Mesodermal cell (in vitro differentiated cells): Measurements from ENCODE around the gene SPSB1.

Experiments
- H3K27ac ChIP-seq: 2 replicates; pipeline ENCODE4 v1.7.0; 2013; ENCODE audit warnings: mild to moderate bottlenecking, low read depth, low read length, moderate library complexity; ENCODE audit not compliant: severe bottlenecking
- H3K36me3 ChIP-seq: 2 replicates; pipeline ENCODE4 v1.7.1; 2013; ENCODE audit warnings: mild to moderate bottlenecking, low read length, moderate library complexity; ENCODE audit not compliant: control insufficient read depth, insufficient read depth
- H3K4me1 ChIP-seq: one replicate; pipeline ENCODE4 v1.7.1; 2013; ENCODE audit warnings: mild to moderate bottlenecking, low read length; ENCODE audit not compliant: insufficient read depth, control insufficient read depth, poor library complexity, severe bottlenecking
- H3K4me3 ChIP-seq: 2 replicates; pipeline ENCODE4 v1.7.0; 2013; ENCODE audit warnings: low read length, control low read depth, mild to moderate bottlenecking; ENCODE audit not compliant: insufficient read depth, poor library complexity, severe bottlenecking; ENCODE audit errors: extremely low read depth
- H3K9me3 ChIP-seq: 2 replicates; pipeline ENCODE4 v1.7.1; 2013; ENCODE audit warnings: mild to moderate bottlenecking, low read length, moderate library complexity; ENCODE audit not compliant: control insufficient read depth
- WGBS, 2 experiments: methylation state at CpG; one replicate each; pipeline ENCODE4 v1.1.5; 2013; ENCODE audit warnings: missing lambda C conversion rate in 2 of 2; ENCODE audit not compliant: insufficient coverage in 2 of 2; 5-methylcytosine and 5-hydroxymethylcytosine counted together

Gene SPSB1

GRCh38 chr1:9371951-9372350, 79.3 kb downstream of the SPSB1 start:
- Histone ChIP-seq H3K27ac (peak overlapping the region; percentile 92), H3K4me1 (peaks cover 50% of the 10 kb centered on the region), H3K9me3 (no peaks in the 10 kb centered on the region), H3K4me3 (no peak overlapping the region), H3K36me3 (peaks cover 27% of the 10 kb centered on the region)
- 94 to 97% methylated on average over 3 to 4 of the region's 5 CpGs for WGBS, 2 experiments

DNA sequence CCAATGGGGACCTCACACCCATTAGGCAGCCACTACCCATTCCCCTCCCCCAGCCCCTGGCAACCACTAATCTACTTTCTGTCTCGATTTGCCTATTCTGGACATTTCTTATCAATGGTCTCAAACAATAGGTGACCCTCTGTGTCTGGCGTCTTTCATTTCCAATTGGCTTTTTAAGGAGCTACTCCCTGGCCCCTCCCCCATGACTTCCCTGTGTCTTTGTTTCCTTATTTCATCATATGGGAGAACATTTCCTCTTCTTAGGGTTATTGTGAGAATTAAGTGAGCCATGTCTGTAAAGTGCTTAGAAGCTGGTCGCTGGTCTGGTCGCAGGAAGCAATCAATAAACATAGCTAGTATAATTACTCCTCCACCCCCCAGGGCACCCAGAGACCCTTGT, 80.9 kb downstream of the SPSB1 start:
- Histone ChIP-seq H3K4me3 (no peak overlapping the region), H3K27ac (no peak overlapping the region), H3K36me3 (peaks cover 18% of the 10 kb centered on the region), H3K9me3 (no peaks in the 10 kb centered on the region), H3K4me1 (peaks cover 52% of the 10 kb centered on the region)
- 77 to 100% methylated on average over 2 to 3 of the region's 4 CpGs for WGBS, 2 experiments

- Histone ChIP-seq H3K9me3 (no peaks in the 10 kb centered on the region), H3K4me3 (no peak overlapping the region), H3K36me3 (peaks cover 11% of the 10 kb centered on the region), H3K4me1 (peaks cover 52% of the 10 kb centered on the region), H3K27ac (no peak overlapping the region)
- WGBS, 2 experiments = 76 to 88% methylated on average over 7 of the region's 7 CpGs
Measured at GRCh38 chr1:9374748-9375341, 82.2 kb downstream of the SPSB1 start.

- 89 to 90% methylated on average over 12 to 15 of the region's 15 CpGs for WGBS, 2 experiments
Measured at GRCh38 chr1:9375912-9376311, 83.2 kb downstream of the SPSB1 start.

GRCh38 chr1:9376430-9376829, 83.7 kb downstream of the SPSB1 start:
- 77 to 89% methylated on average over 3 to 5 of the region's 5 CpGs for WGBS, 2 experiments
- Histone ChIP-seq H3K36me3 (no peaks in the 10 kb centered on the region), H3K9me3 (no peaks in the 10 kb centered on the region), H3K4me1 (peaks cover 47% of the 10 kb centered on the region), H3K27ac (peak overlapping the region; percentile 59), H3K4me3 (no peak overlapping the region)

More at GRCh38 chr1:9375912-9376311, 83.2 kb downstream of the SPSB1 start:
- H3K36me3 ChIP-seq = peaks cover under 1% of the 10 kb centered on the region
- H3K9me3 ChIP-seq = no peaks in the 10 kb centered on the region
- H3K4me3 ChIP-seq = no peak overlapping the region
- peak overlapping the region; percentile 59 for H3K27ac ChIP-seq
- peaks cover 52% of the 10 kb centered on the region for H3K4me1 ChIP-seq

- Histone ChIP-seq H3K4me1 (peaks cover 42% of the 10 kb centered on the region), H3K9me3 (no peaks in the 10 kb centered on the region), H3K36me3 (no peaks in the 10 kb centered on the region), H3K4me3 (no peak overlapping the region), H3K27ac (no peak overlapping the region)
- 90% methylated on average over 10 to 17 of the region's 17 CpGs for WGBS, 2 experiments
Measured at GRCh38 chr1:9376886-9377333, 84.2 kb downstream of the SPSB1 start.

GRCh38 chr1:9378801-9379200, 86.1 kb downstream of the SPSB1 start:
- 98 to 100% methylated on average over 4 of the region's 4 CpGs for WGBS, 2 experiments
- Histone ChIP-seq H3K4me3 (no peak overlapping the region), H3K4me1 (peaks cover 27% of the 10 kb centered on the region), H3K27ac (no peak overlapping the region), H3K9me3 (no peaks in the 10 kb centered on the region), H3K36me3 (no peaks in the 10 kb centered on the region)

- WGBS, 2 experiments = 86 to 92% methylated on average over 6 of the region's 6 CpGs
Measured at GRCh38 chr1:9380711-9381110, 88.0 kb downstream of the SPSB1 start.

DNA sequence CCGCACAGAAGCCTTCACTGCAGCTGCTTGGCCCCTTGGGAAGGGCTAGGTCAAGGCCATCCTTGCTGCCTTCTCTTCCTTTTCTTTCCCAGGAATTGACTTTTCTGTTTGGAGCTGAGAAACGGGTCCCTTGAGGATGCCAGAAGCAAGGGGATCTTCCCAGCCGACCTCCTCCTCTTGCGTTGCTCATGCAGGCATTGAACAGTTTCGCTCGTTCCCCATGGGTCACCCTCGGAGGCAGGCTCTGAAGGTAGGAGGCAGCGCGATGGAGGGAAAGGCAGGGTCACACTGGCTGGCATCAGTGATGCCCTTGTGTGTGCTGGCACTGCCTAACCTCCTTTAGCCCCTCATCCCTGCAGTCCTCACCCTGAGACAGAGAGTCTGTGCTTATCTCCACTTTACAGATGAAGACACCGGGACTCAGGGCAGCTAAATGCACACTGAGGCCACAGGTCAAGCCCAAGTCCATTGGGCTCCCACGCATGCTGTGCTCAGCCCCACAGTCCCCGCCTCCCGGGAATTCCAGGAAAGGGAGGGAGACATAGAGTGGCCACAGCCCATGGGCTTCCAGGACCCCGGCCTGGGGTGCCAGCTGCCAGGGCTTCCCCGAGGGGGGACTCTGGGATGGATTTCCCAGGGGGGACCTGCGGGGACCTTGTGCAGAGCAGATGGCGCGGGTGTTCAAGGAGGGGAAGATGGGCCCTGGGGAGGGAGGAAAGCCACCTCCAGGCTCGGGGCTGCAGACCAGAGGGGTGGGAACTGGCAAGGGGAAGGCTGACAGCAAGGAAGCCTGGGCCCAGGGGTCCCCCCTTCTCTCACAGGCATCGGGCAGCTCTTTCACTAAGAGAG, 90.2 kb downstream of the SPSB1 start:
- WGBS, 2 experiments = 83 to 90% methylated on average over 13 to 15 of the region's 20 CpGs
- Histone ChIP-seq H3K4me3 (no peak overlapping the region), H3K36me3 (no peaks in the 10 kb centered on the region), H3K4me1 (peaks cover 6% of the 10 kb centered on the region), H3K9me3 (no peaks in the 10 kb centered on the region), H3K27ac (no peak overlapping the region)

More at GRCh38 chr1:9380711-9381110, 88.0 kb downstream of the SPSB1 start:
- Histone ChIP-seq H3K4me1 (peaks cover 20% of the 10 kb centered on the region), H3K27ac (no peak overlapping the region), H3K4me3 (no peak overlapping the region), H3K9me3 (no peaks in the 10 kb centered on the region), H3K36me3 (no peaks in the 10 kb centered on the region)

DNA sequence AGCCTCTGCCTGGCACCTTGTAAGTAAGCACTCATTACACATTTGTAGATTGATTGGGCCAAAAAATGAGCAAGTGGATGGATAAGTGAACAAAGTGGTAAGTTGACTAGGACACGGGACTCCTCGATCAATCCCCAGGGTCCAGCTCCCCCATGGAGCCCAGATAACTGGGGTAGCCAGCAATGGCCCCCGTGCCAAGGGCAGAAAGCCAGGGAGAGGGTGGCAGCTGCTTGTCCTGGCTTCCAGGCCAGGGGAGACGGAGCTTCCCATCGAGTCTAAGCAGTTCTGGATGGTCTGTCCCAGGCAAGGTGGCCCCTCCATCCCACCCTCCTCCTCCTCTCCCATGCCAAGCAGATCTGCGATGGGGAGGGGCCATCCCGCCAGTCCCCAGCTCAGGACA, 91.4 kb downstream of the SPSB1 start:
- WGBS, 2 experiments = 92 to 95% methylated on average over 5 to 7 of the region's 7 CpGs
- Histone ChIP-seq H3K9me3 (no peaks in the 10 kb centered on the region), H3K36me3 (no peaks in the 10 kb centered on the region), H3K27ac (no peak overlapping the region), H3K4me1 (peaks cover 18% of the 10 kb centered on the region), H3K4me3 (no peak overlapping the region)
